Endodermal cell (in vitro differentiated cells): ENCODE measurements around the gene STARD13. TPM values are rescaled to one million over a fixed set of nuclear protein-coding genes. Genes with fewer than 3 reads are reported as not detected.

ENCODE experiments used
- DNase-seq: peaks from one replicate; pipeline ENCODE4 v3.0.0-alpha.2; 2017
- H3K27ac ChIP-seq: 2 replicates; pipeline ENCODE4 v1.5.1; 2013; ENCODE audit warnings: mild to moderate bottlenecking, low read depth, low read length, moderate library complexity
- H3K27me3 ChIP-seq: 2 replicates; pipeline ENCODE4 v1.6.1; 2013; ENCODE audit warnings: mild to moderate bottlenecking, low read length, moderate library complexity; ENCODE audit not compliant: insufficient read depth, control insufficient read depth, poor library complexity, severe bottlenecking
- H3K36me3 ChIP-seq: 2 replicates; pipeline ENCODE4 v1.7.0; 2013; ENCODE audit warnings: mild to moderate bottlenecking, low read length, moderate library complexity; ENCODE audit not compliant: control insufficient read depth, insufficient read depth
- H3K4me1 ChIP-seq: one replicate; pipeline ENCODE4 v1.7.0; 2013; ENCODE audit warnings: low read length; ENCODE audit not compliant: control insufficient read depth, insufficient read depth
- H3K4me3 ChIP-seq: 2 replicates; pipeline ENCODE4 v1.5.1; 2013; ENCODE audit warnings: mild to moderate bottlenecking, low read length, moderate library complexity
- H3K9ac ChIP-seq: 2 replicates; pipeline ENCODE4 v1.6.1; 2013; ENCODE audit warnings: mild to moderate bottlenecking, low read length, moderate library complexity; ENCODE audit not compliant: poor library complexity, severe bottlenecking; ENCODE audit errors: extremely low read depth
- H3K9me3 ChIP-seq: 2 replicates; pipeline ENCODE4 v1.6.1; 2013; ENCODE audit warnings: mild to moderate bottlenecking, low read length, moderate library complexity; ENCODE audit not compliant: control insufficient read depth
- H3K27ac Mint-ChIP-seq: 2 replicates; pipeline ENCODE4 v1.8.0; 2020; ENCODE audit warnings: mixed read lengths
- H3K27me3 Mint-ChIP-seq: 2 replicates; pipeline ENCODE4 v1.8.0; 2021; ENCODE audit warnings: mild to moderate bottlenecking, mixed read lengths; ENCODE audit not compliant: insufficient read depth
- H3K36me3 Mint-ChIP-seq: 2 replicates; pipeline ENCODE4 v1.8.0; 2020; ENCODE audit warnings: low read depth, mixed read lengths
- H3K4me1 Mint-ChIP-seq: 2 replicates; pipeline ENCODE4 v1.8.0; 2020; ENCODE audit warnings: mixed read lengths
- H3K4me3 Mint-ChIP-seq: 2 replicates; pipeline ENCODE4 v1.8.0; 2020; ENCODE audit warnings: mild to moderate bottlenecking, moderate library complexity, mixed read lengths
- H3K9me3 Mint-ChIP-seq: 2 replicates; pipeline ENCODE4 v1.8.0; 2020; ENCODE audit warnings: mild to moderate bottlenecking, mixed read lengths
- WGBS, 2 experiments: methylation state at CpG; one replicate each; pipeline versions ENCODE4 v1.1.5 to v1.1.7; 2013; ENCODE audit warnings: missing lambda C conversion rate in 2 of 2, mixed read lengths in 1 of 2; ENCODE audit not compliant: insufficient coverage in 1 of 2, insufficient read length in 1 of 2; 5-methylcytosine and 5-hydroxymethylcytosine counted together
- total RNA-seq, 2 donors: library from RNA; stranded (reverse); fragmentation: NEBNext Ultra II Directional in 1 of 2; extraction: Animal tissue kit (Norgen Biotek cat#: 25700) in 1 of 2; gene quantifications; 2 replicates in 1 of 2; 3 replicates in 1 of 2; pipeline ENCODE4 v1.2.1, GENCODE V29; 2021
- TF ChIP-seq, protein P1 (sequence below): fragments of 200-600 bp; sonication (generic); conservative IDR thresholded peaks from 2 replicates; pipeline ENCODE4 v1.5.0; 2021; ENCODE audit warnings: antibody characterized with exemption, mild to moderate bottlenecking

The STARD13 gene
- total RNA-seq, 2 donors from 2014 or later = 2.5 to 3.7 TPM

DNA sequence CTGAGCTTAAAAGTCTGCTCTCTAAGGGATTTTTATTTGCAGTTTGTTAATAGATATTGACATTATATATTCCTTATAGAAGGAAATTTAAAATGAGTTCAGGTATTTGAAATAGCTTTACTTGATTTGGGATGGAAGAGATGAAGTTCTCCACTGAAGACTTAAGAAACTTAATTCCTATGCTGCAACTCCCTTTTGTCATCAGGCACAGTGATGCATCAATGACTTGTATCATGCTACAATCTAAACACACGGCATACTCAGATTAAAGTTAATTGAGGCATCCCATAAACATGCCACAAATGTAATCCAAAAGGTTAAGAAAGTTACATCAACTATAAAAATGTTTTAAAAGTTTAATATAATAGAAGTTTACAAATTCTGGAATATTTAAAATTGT, 109.0 kb downstream of the STARD13 start:
- peaks cover 23% of the 10 kb centered on the region for H3K4me1 Mint-ChIP-seq
- TF ChIP-seq, protein P1, sequence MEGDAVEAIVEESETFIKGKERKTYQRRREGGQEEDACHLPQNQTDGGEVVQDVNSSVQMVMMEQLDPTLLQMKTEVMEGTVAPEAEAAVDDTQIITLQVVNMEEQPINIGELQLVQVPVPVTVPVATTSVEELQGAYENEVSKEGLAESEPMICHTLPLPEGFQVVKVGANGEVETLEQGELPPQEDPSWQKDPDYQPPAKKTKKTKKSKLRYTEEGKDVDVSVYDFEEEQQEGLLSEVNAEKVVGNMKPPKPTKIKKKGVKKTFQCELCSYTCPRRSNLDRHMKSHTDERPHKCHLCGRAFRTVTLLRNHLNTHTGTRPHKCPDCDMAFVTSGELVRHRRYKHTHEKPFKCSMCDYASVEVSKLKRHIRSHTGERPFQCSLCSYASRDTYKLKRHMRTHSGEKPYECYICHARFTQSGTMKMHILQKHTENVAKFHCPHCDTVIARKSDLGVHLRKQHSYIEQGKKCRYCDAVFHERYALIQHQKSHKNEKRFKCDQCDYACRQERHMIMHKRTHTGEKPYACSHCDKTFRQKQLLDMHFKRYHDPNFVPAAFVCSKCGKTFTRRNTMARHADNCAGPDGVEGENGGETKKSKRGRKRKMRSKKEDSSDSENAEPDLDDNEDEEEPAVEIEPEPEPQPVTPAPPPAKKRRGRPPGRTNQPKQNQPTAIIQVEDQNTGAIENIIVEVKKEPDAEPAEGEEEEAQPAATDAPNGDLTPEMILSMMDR = no peak
- no peak overlapping the region for H3K4me3 Mint-ChIP-seq
- H3K9ac ChIP-seq = no peak overlapping the region
- H3K36me3 ChIP-seq = no peaks in the 10 kb centered on the region
- no peak overlapping the region for H3K27ac Mint-ChIP-seq
- no peak for DNase-seq
- no peaks in the 10 kb centered on the region for H3K27me3 ChIP-seq
- no peaks in the 10 kb centered on the region for H3K9me3 Mint-ChIP-seq
- H3K9me3 ChIP-seq = no peaks in the 10 kb centered on the region
- H3K4me3 ChIP-seq = no peak overlapping the region
- no peak overlapping the region for H3K27ac ChIP-seq
- no peaks in the 10 kb centered on the region for H3K36me3 Mint-ChIP-seq
- H3K27me3 Mint-ChIP-seq = peaks cover 13% of the 10 kb centered on the region
- no peaks in the 10 kb centered on the region for H3K4me1 ChIP-seq
- WGBS, 2 experiments = 88 to 100% methylated on average over 1 of the region's 1 CpG

DNA sequence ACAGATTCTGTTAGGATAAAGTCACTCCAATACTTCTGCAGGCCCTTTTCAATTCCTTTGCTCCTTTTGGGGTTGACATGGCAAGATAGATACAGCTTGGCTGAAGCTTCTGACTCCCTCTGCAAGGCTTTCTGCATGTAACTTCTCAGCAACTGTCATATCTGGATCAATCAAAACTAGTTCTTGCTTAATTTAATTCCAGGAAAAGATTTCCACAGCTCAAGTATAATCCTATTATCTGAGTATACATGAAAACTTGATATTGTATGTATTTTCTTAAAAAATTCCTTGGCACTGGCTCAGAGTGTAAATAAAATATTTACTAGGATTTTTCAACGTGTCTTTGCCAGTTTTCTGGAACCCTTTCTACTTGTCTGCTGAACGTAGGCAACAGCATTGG, 109.6 kb downstream of the STARD13 start:
- Mint-ChIP-seq H3K36me3 (no peaks in the 10 kb centered on the region), H3K27ac (no peak overlapping the region), H3K4me3 (no peak overlapping the region), H3K4me1 (peaks cover 18% of the 10 kb centered on the region), H3K27me3 (peaks cover 13% of the 10 kb centered on the region), H3K9me3 (no peaks in the 10 kb centered on the region)
- 92% methylated on average over 2 of the region's 2 CpGs; no CpG with 5 or more reads in 1 of the 2 experiments for WGBS, 2 experiments
- H3K27me3 ChIP-seq = no peaks in the 10 kb centered on the region
- no peaks in the 10 kb centered on the region for H3K36me3 ChIP-seq
- H3K27ac ChIP-seq = no peak overlapping the region
- TF ChIP-seq, protein P1 = no peak
- DNase-seq = no peak
- H3K4me3 ChIP-seq = no peak overlapping the region
- no peaks in the 10 kb centered on the region for H3K4me1 ChIP-seq
- no peaks in the 10 kb centered on the region for H3K9me3 ChIP-seq
- H3K9ac ChIP-seq = no peak overlapping the region

DNA sequence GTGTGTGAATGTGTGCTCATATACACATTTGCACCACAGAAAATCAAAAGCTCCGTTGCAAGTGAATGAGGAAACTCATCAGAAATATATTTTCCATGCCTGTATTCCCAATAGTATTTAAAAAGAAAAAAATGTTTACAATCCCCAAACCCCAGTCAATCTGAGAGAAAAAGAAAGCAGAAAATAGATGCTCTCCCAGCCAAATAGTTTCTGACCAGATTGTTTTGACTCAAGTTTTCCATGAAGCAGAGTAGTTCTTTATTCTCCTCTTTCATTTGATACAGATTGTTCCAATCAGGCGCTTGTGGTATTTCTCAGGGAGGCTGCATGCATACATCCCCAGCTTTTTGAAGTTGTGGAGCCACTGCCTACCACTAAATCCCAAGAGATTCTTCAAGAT, 110.6 kb downstream of the STARD13 start:
- Mint-ChIP-seq H3K4me3 (no peak overlapping the region), H3K36me3 (no peaks in the 10 kb centered on the region), H3K4me1 (peaks cover 7% of the 10 kb centered on the region), H3K27me3 (peaks cover 13% of the 10 kb centered on the region), H3K27ac (no peak overlapping the region), H3K9me3 (no peaks in the 10 kb centered on the region)
- Histone ChIP-seq H3K36me3 (no peaks in the 10 kb centered on the region), H3K27ac (no peak overlapping the region), H3K27me3 (no peaks in the 10 kb centered on the region), H3K4me1 (no peaks in the 10 kb centered on the region), H3K9me3 (no peaks in the 10 kb centered on the region), H3K9ac (no peak overlapping the region), H3K4me3 (no peak overlapping the region)
- TF ChIP-seq, protein P1 = no peak
- WGBS, 2 experiments = 88 to 100% methylated on average over 1 to 2 of the region's 2 CpGs
- no peak for DNase-seq
